Adrenal gland (tissue), 19 donors: ENCODE data around the gene EYA3. TPM values are rescaled to one million over a fixed set of nuclear protein-coding genes. Genes with fewer than 3 reads are reported as not detected.
A peak's percentile ranks its signal among the peaks of the same experiment; 100 is the strongest.

Experiments
- DNase-seq, 7 donors: peaks; one replicate each; pipeline ENCODE4 v3.0.0-alpha.2; 2019 to 2020
- H3K27ac ChIP-seq, 5 donors: fragments of 200-600 bp; sonication (generic) in 4 of 5; 1 replicate in 3 of 5; 2 replicates in 2 of 5; pipeline versions ENCODE4 v1.5.1 to v1.8.0; 2016 to 2020; ENCODE audit warnings: mild to moderate bottlenecking in 1 of 5
- H3K27me3 ChIP-seq: fragments of 200-600 bp; 2 replicates; pipeline ENCODE4 v1.8.0; 2021
- H3K36me3 ChIP-seq, 2 donors: fragments of 200-600 bp; replicated peaks in 1 of 2; 1 replicate in 1 of 2; 2 replicates in 1 of 2; pipeline versions ENCODE4 v1.5.1 to v1.8.0; 2018 to 2022
- H3K4me1 ChIP-seq, 2 donors: fragments of 200-600 bp; replicated peaks in 1 of 2; 1 replicate in 1 of 2; 2 replicates in 1 of 2; pipeline versions ENCODE4 v1.5.1 to v1.8.0; 2018 to 2021
- H3K4me3 ChIP-seq, 4 donors: fragments of 200-600 bp; sonication (generic) in 3 of 4; one replicate each; pipeline ENCODE4 v1.5.1; 2016 to 2018
- H3K9me3 ChIP-seq, 3 donors: fragments of 200-600 bp; sonication (generic) in 1 of 3; replicated peaks in 1 of 3; 1 replicate in 2 of 3; 2 replicates in 1 of 3; pipeline versions ENCODE4 v1.5.1 to v1.8.0; 2016 to 2021
- CTCF ChIP-seq, 6 experiments: fragments of 450-650 bp in 4 of 6; fragments of 200-600 bp in 2 of 6; sonication (generic) in 1 of 6; IDR thresholded peaks; 1 replicate in 5 of 6; 2 replicates in 1 of 6; pipeline versions ENCODE4 v1.5.1 to v1.8.0; 2016 to 2021; ENCODE audit warnings: antibody characterized with exemption in 6 of 6, mild to moderate bottlenecking in 2 of 6, moderate library complexity in 1 of 6
- POLR2A ChIP-seq, 2 donors: fragments of 450-650 bp; IDR thresholded peaks; one replicate each; pipeline ENCODE4 v1.6.1; 2017; ENCODE audit warnings: antibody characterized with exemption in 2 of 2, mild to moderate bottlenecking in 2 of 2, moderate library complexity in 1 of 2
- WGBS, 4 donors: extraction: QIAGEN DNeasy Blood & Tissue Kit in 2 of 4; methylation state at CpG; one replicate each; pipeline versions ENCODE4 v1.1.5 to v1.1.7; 2013 to 2017; 5-methylcytosine and 5-hydroxymethylcytosine counted together
- intact Hi-C, 2 donors: fragments of 100-400 bp; cut with DNase I; formaldehyde crosslinking; loops; one replicate each; pipeline versions ENCODE4 v1.14.1 to v1.15.0; 2022 to 2023
- long read RNA-seq, 10 donors: library from polyadenylated mRNA in 3 of 10; unstranded in 2 of 10; stranded (forward) in 1 of 10; transcript quantifications; one replicate each; pipeline ENCODE4 v2.0.0 and lab custom pipeline, GENCODE V29; 2021 to 2026
- polyA plus RNA-seq, 3 donors: library from polyadenylated mRNA; stranded (reverse); fragments of 200-250 nt in 2 of 3; fragments of 350-450 nt in 1 of 3; fragmentation: Illumina TruSeq in 1 of 3; extraction: RNeasy Lipid Tissue Mini Kit (QIAGEN cat#74804) in 1 of 3; gene quantifications; one replicate each; pipeline ENCODE4 v1.2.3, GENCODE V29; 2013 to 2014
- total RNA-seq, 9 donors: library from RNA; depleted of rRNA in 4 of 9; stranded (reverse); fragments of >200 nt in 4 of 9; fragments of 120-200 nt in 1 of 9; fragmentation: NEBNext Ultra II Directional in 1 of 9; extraction: Animal tissue kit (Norgen Biotek cat#: 25700) in 1 of 9; gene quantifications; one replicate each; pipeline versions ENCODE4 v1.1.0 to v1.2.4, GENCODE V29; 2013 to 2023
- donor health status: healthy with polysubstance abuse.
- donor health status: Bipolar disorder and iron deficiency.
- donor health status: DM: yes; HTN: yes; CAD: no.
- donor health status: DM: no; HTN: no; CAD: no.
- donor health status: DM: no; HTN: no; CAD: no.
- donor health status: DM: yes; HTN: yes; CAD: no.

EYA3 gene
- total RNA-seq (10 to 100 TPM in 8 of 9 donors, 1 to 10 TPM in 1; 8.9 to 28.9 (median 15.4) TPM), polyA plus RNA-seq (10 to 100 TPM in 1 of 3 donors, 1 to 10 TPM in 2; 4.3 to 20.9 (median 4.7) TPM)
- long read RNA-seq, donor 1, full-length matches to known transcripts, result 1 of 1 reads
- long read RNA-seq, donor 1, partial matches to known transcripts, result 0 of 1 reads
- long read RNA-seq, donor 1, other reads (novel, unspliced or antisense), result 0 of 1 reads
- long read RNA-seq, donor 2, result 0 reads
- long read RNA-seq, donor 3, full-length matches to known transcripts, result 2 of 2 reads
- long read RNA-seq, donor 3, partial matches to known transcripts, result 0 of 2 reads
- long read RNA-seq, donor 3, other reads (novel, unspliced or antisense), result 0 of 2 reads
- long read RNA-seq, donor 4, partial matches to known transcripts, result 0 of 3 reads
- long read RNA-seq, donor 4, other reads (novel, unspliced or antisense), result 3 of 3 reads
- long read RNA-seq, donor 5, full-length matches to known transcripts, result 1 of 4 reads
- long read RNA-seq, donor 5, partial matches to known transcripts, result 1 of 4 reads
- long read RNA-seq, donor 5, other reads (novel, unspliced or antisense), result 2 of 4 reads
- long read RNA-seq, donor 6, partial matches to known transcripts, result 1 of 2 reads
- long read RNA-seq, donor 6, other reads (novel, unspliced or antisense), result 1 of 2 reads
- long read RNA-seq, donor 7, result 0 reads
- long read RNA-seq, donor 8, full-length matches to known transcripts, result 1 of 1 reads
- long read RNA-seq, donor 8, partial matches to known transcripts, result 0 of 1 reads
- long read RNA-seq, donor 8, other reads (novel, unspliced or antisense), result 0 of 1 reads
- long read RNA-seq, donor 9, full-length matches to known transcripts, result 2 of 2 reads
- long read RNA-seq, donor 9, partial matches to known transcripts, result 0 of 2 reads
- long read RNA-seq, donor 9, other reads (novel, unspliced or antisense), result 0 of 2 reads
- long read RNA-seq, donor 10, full-length matches to known transcripts, result 1 of 1 reads
- long read RNA-seq, donor 10, partial matches to known transcripts, result 0 of 1 reads
- long read RNA-seq, donor 10, other reads (novel, unspliced or antisense), result 0 of 1 reads

- TF ChIP-seq CTCF (IDR thresholded peaks at IDR 0.05), result no peak
- TF ChIP-seq POLR2A (IDR thresholded peaks at IDR 0.05), result peak in 1 of 2 donors; percentile 68
- Histone ChIP-seq H3K27ac (peak within 1 kb of the TSS; percentile 56 to 92 (median 87)), H3K27me3 (no peaks in the 10 kb centered on the region), H3K36me3 (no peaks in the 10 kb centered on the region), H3K4me3 (peak within 1 kb of the TSS; percentile 48 to 89 (median 73)), H3K4me1 (peaks cover 8 to 15% of the 10 kb centered on the region in 2 donors), H3K9me3 (no peaks in the 10 kb centered on the region)
- 0 to 1% (median 1%) methylated on average over 27 to 44 of the region's 44 CpGs for WGBS, 4 donors
- DNase-seq, result peak; percentile 97 to 99 (median 98)
- intact Hi-C loops, result no loop called here
These were observed at the start of gene EYA3 for GRCh38 chr1:28088168-28088961. TSS of gene EYA3 (minus strand) at chr1:28088610. CDS start at chr1:28058026, 30,584 bp downstream.

GRCh38 chr1:28136922-28137613, 48.7 kb upstream of the EYA3 start:
- DNase-seq, result no peak
- intact Hi-C loops, result no loop called here
- Histone ChIP-seq H3K36me3 (no peaks in the 10 kb centered on the region), H3K9me3 (no peaks in the 10 kb centered on the region), H3K27me3 (no peaks in the 10 kb centered on the region), H3K4me1 (no peaks in the 10 kb centered on the region), H3K27ac (no peak overlapping the region), H3K4me3 (no peak overlapping the region)
- 72 to 79% (median 74%) methylated on average over 4 of the region's 4 CpGs for WGBS, 4 donors
- TF ChIP-seq CTCF (IDR thresholded peaks at IDR 0.05), result no peak
- TF ChIP-seq POLR2A (IDR thresholded peaks at IDR 0.05), result no peak

GRCh38 chr1:28136169-28136921, 47.9 kb upstream of the EYA3 start:
- Histone ChIP-seq H3K4me1 (no peaks in the 10 kb centered on the region), H3K27me3 (no peaks in the 10 kb centered on the region), H3K4me3 (no peak overlapping the region), H3K27ac (no peak overlapping the region), H3K9me3 (no peaks in the 10 kb centered on the region), H3K36me3 (no peaks in the 10 kb centered on the region)
- intact Hi-C loops, result no loop called here
- 78 to 86% (median 81%) methylated on average over 8 of the region's 8 CpGs for WGBS, 4 donors
- TF ChIP-seq POLR2A (IDR thresholded peaks at IDR 0.05) (no peak), CTCF (IDR thresholded peaks at IDR 0.05) (no peak)
- DNase-seq, result no peak
